GM20431 (cell line): ENCODE measurements around the gene HOXA10.

Experiments
- in situ Hi-C: fragments of 300-500 bp; cut with MseI, MboI; formaldehyde crosslinking; loops from one replicate; pipeline ENCODE4 v1.15.0; 2020; ENCODE audit warnings: low sequenced_read_pairs; ENCODE audit not compliant: unreplicated experiment

Gene HOXA10

GRCh38 chr7:27205325-27206280, 31.5 kb upstream of the HOXA10 start:
- in situ Hi-C loops: loop anchor here (10.0 to 25.0 kb wide), 2 partner anchors 357 to 719 kb away; no protein-coding TSS in a partner anchor

GRCh38 chr7:27204851-27205322, 30.8 kb upstream of the HOXA10 start:
- in situ Hi-C loops: loop anchor here (10.0 to 25.0 kb wide), 2 partner anchors 357 to 720 kb away; no protein-coding TSS in a partner anchor

- in situ Hi-C loops: loop anchor here (10.0 to 25.0 kb wide), 2 partner anchors 358 to 721 kb away; no protein-coding TSS in a partner anchor
Observed at GRCh38 chr7:27203964-27204594, 30.0 kb upstream of the HOXA10 start.

DNA sequence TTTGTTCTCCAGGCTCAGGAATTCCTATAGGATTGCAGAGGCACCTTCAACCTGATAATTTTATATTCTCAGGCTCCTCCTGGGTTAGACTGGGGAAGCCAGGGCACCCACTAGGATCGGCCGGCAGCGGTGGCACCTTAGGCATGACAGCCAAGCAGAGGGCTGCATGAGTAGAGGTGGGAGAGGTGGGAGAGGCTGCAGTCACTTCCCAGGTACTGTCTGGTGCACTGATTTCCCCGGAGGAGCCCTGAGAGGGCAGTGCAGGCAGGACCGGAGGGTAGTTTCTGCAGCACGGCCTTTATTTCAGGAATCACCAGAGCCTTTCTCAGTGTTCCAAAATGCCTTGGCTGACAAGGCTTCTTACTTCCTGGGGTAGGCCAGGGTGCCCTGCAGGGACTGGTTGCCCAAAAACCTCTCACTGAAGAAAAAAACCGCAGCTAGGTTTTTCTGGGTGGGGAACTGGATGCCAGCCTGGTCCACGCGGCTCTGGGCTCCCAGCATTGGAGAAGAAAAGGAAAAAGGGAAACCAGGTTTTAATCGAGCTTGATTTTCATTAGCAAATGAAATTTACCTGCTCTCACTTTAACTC, 29.3 kb upstream of the HOXA10 start:
- in situ Hi-C loops: loop anchor here (10.0 to 25.0 kb wide), 2 partner anchors 359 to 721 kb away; no protein-coding TSS in a partner anchor

DNA sequence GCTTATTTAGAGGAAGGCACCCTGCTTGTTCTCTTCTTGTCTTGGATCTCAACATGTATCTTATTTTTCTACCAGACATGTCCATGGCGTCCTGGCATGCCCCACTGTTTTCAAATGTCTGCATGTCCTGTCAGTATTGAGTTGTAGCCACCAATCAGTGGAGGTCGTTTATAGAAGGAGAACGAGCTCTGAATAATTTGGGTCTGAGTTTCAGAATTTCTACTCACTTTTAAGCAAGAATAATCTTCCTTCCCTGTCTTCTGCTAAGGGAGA, 28.7 kb upstream of the HOXA10 start:
- in situ Hi-C loops: loop anchor here (10.0 to 25.0 kb wide), 2 partner anchors 360 to 722 kb away; no protein-coding TSS in a partner anchor

DNA sequence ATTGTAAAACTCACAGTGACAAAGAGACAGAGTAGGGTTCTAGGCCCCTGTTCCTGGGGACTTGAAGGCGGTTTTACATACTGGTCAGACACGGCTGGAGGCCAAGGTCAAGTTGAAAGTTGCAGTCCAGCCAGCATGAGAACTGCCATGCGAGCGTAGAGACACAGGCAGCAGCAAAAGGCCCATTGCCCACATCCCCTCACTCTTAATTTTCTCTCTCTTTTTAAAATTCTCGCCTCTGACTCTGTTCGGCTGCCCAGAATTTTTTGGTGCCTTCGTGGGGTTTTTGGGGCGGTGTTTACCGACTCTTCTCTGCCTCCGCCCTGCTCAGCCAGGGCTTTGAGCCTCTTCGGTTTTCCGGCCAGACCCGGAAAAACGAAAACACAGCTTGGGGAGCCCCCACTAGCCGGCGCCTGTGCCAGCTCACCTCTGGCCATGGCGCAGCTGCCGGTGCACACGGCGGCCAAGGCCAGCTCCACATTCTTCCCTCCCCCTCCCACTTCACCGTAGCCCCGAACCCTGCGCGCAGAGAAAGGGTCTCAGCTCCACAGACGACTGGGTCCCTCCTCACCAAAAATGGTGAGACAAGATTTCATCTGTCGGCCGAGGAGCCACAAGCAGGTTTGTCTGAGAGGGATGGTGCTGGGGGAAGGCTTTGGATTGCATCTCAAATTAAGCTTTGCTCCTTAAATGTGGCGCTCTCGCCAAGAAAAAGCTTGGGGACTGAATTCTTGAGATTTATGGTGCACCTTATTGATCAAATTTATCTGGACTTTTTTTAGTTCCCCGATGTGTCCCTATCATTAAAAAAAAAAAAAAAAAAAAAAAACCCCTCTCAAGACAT, 28.1 kb upstream of the HOXA10 start:
- in situ Hi-C loops: loop anchor here (10.0 to 25.0 kb wide), 2 partner anchors 360 to 723 kb away; no protein-coding TSS in a partner anchor

GRCh38 chr7:27201580-27202017, 27.5 kb upstream of the HOXA10 start:
- in situ Hi-C loops: loop anchor here (10.0 to 25.0 kb wide), 2 partner anchors 361 to 723 kb away; no protein-coding TSS in a partner anchor

- in situ Hi-C loops: loop anchor here (10.0 to 25.0 kb wide), 2 partner anchors 361 to 724 kb away; no protein-coding TSS in a partner anchor
Observed at GRCh38 chr7:27200761-27201579, 26.9 kb upstream of the HOXA10 start.

- in situ Hi-C loops: loop anchor here (10.0 to 25.0 kb wide), 2 partner anchors 362 to 725 kb away; no protein-coding TSS in a partner anchor
Observed at GRCh38 chr7:27199849-27200760, 26.0 kb upstream of the HOXA10 start, which contains the start of gene HOXA13. HOXA13 (minus strand) TSS chr7:27200091; CDS start chr7:27200077, 14 bp downstream.

DNA sequence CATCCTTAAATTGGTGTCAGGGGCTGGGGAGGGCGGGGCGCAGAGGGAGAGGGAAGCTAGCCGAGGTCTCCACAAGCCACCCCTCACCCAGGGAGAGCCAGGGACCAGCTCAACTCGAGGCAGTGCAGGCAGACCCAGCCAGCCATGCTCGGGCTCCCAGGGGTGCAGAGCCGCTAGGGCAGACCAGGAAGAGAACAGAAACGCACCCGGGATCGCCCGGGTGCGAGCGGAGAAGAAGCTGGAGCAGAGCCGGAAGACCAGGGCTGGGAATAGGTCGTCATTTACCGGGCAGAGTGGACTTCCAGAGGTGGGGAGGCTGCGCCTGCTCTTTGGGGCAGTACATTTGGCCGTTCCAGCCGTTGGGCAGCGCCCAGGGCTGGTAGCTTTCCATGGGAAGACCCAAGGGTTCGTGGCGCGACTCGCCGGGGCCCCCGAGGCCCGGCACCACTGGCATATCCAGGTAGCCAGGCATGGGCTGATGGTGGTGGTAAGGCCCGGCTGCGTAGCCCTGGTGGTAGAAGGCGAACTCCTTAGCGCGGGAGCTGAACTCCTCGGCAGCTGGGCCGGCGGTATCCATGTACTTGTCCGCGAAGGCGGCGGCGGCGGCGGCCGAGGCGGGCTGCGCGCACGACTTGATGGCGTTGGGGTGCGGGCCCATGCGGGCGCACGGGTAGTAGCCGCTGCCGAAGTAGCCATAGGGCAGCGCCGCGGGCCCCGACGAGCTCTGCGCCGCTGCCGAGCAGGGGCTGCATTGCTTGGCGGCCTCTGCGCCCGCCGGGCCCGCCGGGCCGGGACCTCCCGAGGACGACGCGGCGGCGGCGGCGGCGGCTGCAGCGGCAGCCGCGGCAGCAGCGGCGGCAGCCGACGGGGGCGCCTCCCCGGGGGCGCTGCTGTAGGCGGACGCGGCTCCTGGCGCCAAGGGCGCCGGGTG, 25.0 kb upstream of the HOXA10 start:
- in situ Hi-C loops: no loop called here

DNA sequence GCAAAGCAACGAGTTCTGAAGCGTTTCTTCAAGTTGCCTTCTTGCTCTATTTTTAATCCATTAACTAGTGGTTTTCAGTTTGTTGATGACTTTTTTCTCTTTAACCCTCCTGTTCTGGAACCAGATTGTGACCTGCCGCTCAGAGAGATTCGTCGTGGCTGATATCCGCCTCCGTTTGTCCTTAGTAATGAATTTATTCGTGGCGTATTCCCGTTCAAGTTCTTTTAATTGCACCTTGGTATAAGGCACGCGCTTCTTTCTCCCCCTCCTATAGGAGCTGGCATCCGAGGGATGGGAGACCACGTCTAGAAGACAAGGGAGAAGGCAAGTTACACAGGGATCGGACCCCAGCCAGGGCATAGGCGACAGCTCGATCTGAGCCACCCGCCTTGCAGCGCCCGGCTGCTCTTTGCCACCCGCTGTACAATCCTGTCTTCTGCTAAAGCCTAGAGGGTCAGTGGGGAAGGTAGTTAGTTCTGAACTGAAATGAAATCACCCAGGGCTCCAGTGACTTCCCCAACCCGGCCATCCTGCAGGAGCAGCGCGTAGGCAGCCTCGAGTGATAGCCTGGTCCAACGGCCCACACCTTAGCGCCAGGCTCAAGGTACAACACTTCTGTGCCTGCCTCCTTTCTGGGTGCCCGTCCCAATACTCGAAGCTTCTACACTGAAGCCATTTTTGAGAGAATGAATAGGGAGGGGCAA, 24.2 kb upstream of the HOXA10 start:
- in situ Hi-C loops: no loop called here

DNA sequence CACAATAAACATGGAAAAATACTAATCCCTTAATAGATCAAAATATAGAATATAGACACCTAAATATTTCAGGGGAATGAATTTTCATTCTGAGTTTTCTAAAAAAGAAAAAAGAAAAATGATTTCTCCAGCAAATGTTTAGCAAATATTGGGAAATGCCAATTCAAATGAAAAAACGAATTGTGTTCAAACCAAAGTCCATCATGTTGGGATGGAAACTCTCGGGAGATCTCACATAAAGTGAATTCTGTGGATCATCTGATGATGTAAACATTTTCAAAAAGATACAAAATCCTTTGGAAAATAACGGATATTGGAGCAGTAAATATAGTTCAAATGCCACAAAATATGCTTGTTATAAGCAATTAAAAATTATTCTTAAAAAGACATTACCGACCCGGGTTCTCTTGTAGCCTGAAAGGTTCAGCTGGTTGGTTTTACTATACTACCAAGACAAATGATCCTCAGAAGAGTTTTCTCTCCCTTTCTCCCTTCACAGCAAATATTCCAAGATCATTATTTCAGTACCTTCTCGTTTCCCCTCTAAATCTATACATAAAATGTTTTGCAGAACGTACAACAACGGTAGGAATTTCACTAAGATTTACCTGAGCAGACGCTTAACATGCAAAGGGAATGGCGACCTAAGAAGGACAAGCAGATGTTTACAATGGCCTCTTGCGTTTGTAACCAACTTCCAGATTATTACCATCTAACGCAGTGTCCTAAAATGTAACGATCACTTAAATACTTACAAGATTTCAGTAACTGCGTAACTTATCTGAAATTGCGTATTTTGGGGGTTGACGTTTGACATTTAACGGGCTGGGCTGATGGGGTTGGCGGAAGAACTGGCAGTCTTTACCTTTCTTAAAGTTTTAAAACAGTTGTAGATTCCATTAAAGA, 23.3 kb upstream of the HOXA10 start:
- in situ Hi-C loops: no loop called here

- in situ Hi-C loops: no loop called here
Observed at GRCh38 chr7:27196287-27196767, 22.2 kb upstream of the HOXA10 start.

- in situ Hi-C loops: no loop called here
Observed at GRCh38 chr7:27194686-27195379, 20.7 kb upstream of the HOXA10 start.
